SH-SY5Y (cell line): ENCODE results near the gene INHBC.

Experiments used
- GATA2 ChIP-seq: IDR thresholded peaks from 2 replicates; pipeline ENCODE4 v1.6.1; 2011; ENCODE audit warnings: mild to moderate bottlenecking, low read depth, low read length
- GATA3 ChIP-seq: IDR thresholded peaks from 2 replicates; pipeline ENCODE4 v1.6.1; 2011; ENCODE audit warnings: low read depth, mild to moderate bottlenecking, low read length, moderate library complexity

INHBC gene

DNA sequence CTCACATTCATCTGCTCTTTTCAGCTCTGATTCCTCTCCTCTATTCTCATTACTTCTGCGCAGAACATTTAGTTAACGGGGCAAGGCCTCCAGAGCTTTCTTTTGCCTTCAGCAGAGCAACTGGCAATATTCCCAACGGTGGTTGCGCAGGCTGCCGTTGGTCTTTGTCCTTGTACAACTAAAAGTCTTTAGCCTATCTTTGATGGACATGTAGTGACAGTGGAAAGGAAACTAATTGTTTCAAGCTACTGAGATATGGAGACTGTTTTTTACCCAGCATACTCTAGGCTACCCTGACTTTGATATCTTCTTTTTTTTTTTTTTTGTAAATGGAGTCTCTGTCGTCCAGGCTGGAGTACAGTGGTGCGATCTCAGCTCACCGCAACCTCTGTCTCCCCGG, 16.3 kb upstream of the INHBC start:
- TF ChIP-seq GATA2 = no peak
- no peak for TF ChIP-seq GATA3

GRCh38 chr12:57419495-57419894, 15.1 kb upstream of the INHBC start:
- no peak for TF ChIP-seq GATA3

DNA sequence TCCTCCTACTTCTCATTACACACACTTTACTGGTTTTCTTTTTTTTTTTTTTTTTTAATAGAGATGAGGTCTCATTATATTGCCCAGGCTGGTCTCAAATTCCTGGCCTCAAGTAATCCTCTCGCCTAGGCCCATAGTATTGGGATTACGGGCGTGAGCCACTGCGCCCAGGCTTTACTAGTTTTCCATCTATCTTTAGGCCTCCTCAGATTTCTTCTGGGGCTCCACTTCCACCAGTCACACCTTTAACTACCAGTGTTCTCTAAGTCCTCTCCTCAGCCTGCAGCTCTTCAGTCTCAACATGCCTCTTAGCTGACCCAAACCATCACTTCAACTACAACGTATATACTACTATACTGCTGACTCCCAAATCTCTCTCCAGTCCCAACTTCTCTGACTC, 14.1 kb upstream of the INHBC start:
- TF ChIP-seq GATA3 (no peak), GATA2 (no peak)

DNA sequence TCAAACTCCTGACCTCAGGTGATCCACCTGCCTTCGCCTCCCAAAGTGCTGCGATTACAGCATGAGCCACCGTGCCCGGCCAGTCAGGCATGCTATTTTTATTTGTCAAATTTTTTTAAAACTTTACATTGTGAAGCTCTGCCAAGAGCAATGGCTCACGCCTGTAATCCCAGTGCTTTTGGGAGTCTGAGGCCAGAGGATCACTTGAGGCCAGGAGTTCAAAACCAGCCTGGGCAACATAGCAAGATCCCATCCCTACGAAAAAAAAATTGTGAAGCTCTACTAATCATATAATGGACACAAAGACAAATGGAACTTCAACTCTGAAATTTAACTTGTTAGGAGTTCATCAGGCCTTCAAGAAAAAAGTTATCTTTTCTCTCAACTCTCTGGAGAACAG, 5.6 kb upstream of the INHBC start:
- TF ChIP-seq GATA2 (no peak), GATA3 (no peak)

DNA sequence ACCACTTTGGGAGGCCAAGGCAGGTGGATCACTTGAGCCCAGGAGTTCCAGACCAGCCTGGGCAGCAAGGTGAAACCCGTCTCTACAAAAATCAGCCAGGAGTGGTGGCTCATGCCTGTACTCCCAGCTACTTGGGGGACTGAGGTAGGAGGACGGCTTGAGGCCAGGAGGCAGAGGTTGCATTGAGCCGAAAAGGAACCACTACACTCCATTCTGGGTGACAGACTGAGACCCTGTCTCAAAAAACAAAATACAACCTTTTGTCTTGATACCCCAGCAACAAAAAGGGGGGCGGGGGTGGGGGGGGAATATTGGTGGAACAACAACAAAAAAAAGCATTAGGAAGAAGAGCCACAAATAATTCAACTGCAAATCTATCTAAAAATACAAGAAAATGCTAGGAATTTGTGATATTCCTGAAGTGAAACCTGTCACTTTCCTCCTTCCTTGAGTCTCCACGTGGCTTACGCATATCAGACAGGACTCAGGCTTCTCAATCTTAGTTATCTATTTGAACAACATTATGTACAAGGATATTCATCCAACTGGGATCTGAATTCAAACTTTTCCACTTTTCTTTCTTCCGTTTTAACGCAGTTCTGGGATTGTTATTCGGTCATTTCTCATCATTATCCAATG, 5.0 kb upstream of the INHBC start:
- no peak for TF ChIP-seq GATA3
- no peak for TF ChIP-seq GATA2

- TF ChIP-seq GATA2 (no peak), GATA3 (no peak)
Measured at GRCh38 chr12:57430112-57430930, 4.3 kb upstream of the INHBC start.

- no peak for TF ChIP-seq GATA3
- no peak for TF ChIP-seq GATA2
Measured at GRCh38 chr12:57430931-57431566, 3.5 kb upstream of the INHBC start, which contains the start of gene R3HDM2. Gene R3HDM2 (minus strand): TSS chr12:57431043. CDS start chr12:57310428, 120,615 bp downstream.

DNA sequence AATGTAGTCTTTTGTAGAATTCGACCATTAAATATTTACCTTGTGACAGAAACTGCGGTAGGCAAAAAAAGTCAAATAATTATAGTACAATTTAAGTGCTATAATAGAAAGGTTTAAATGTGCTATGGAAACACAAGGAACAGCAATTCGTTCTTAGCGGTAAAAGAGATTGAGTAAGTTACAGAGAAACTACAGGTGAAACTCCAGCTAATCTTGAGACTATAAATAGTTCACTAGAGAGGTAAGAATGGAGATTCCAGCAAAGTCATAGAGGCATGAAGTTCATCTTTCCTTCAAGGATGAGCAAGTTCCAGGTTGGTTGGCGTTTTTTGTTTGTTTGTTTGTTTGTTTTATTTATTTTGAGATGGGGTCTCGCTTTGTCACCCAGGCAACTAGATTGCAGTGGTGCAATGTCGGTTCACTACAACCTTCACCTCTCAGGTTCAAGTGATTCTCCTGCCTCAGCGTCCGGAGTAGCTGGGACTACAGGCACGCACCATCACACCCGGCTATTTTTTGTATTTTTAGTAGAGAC, 2.9 kb upstream of the INHBC start:
- no peak for TF ChIP-seq GATA2
- TF ChIP-seq GATA3 = no peak

DNA sequence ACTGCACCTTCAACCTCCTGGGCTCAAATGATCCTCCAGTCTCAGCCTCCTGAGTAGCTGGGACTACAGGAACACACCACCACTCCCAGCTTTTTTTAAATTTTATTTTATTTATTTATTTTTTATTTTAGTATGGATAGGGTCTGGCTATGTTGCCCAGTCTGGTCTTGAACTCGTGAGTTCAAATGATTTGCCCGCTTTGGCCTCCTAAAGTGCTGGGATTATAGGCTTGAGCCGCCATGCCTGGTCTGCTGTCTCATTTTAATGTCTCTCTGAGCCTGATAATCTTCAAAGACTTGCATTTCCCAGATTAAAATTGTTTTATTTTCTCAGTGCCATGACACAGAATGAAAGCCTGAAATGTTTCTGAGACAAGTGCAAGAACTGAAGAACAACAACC, 1.2 kb upstream of the INHBC start:
- no peak for TF ChIP-seq GATA2
- TF ChIP-seq GATA3 = no peak

DNA sequence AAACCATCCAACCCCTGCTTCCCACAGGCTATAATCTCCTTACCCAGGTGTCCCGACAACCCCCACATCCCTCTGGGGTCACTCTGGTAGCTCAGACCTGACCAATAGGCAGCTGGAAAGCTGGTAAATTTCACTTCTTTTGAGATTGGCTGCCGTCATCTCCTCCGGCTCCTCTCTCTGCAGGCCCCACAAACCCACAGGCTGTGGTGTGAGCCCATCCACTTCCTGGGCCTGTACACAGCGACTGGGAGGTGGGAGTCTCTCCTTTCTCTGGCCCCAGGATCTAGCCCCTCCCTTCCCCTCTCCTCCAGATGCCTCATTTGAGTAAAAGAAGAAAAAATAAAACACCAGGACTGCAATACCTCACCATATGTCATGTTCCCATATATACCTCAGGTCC, 709 bp downstream of the INHBC start:
- no peak for TF ChIP-seq GATA2
- TF ChIP-seq GATA3 = no peak

- no peak for TF ChIP-seq GATA2
- no peak for TF ChIP-seq GATA3
Measured at GRCh38 chr12:57438400-57438799, 3.8 kb downstream of the INHBC start.

- TF ChIP-seq GATA3 = no peak
- no peak for TF ChIP-seq GATA2
Measured at GRCh38 chr12:57439762-57440266, 5.2 kb downstream of the INHBC start.

- TF ChIP-seq GATA2 (no peak), GATA3 (no peak)
Measured at GRCh38 chr12:57441846-57442427, 7.4 kb downstream of the INHBC start.

DNA sequence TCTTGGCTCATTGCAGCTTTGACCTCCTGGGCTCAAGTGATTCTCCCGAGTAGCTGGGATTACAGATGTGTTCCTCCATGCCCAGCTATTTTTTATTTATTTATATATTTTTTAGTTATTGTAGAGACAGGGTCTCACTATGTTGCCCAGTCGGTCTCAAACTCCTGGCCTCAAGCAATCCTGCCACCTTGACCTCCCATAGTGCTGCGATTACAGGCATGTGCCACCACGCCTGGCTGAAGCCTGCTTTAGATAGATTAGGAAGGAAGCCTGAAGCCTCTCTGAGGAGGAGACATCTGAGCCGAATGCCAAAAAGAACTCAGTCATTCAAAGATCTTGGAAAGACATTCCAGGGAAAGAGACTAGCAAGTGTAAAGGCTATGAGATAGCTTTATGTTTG, 10.2 kb downstream of the INHBC start:
- no peak for TF ChIP-seq GATA2
- TF ChIP-seq GATA3 = no peak
